Parathyroid adenoma (tissue), 2 donors: Measurements from ENCODE around the gene SPOCK1.

Source experiments
- H2AFZ ChIP-seq: fragments of 300-600 bp; sonication (generic); one replicate; pipeline ENCODE4 v1.7.0; 2017; ENCODE audit warnings: antibody characterized with exemption, mild to moderate bottlenecking
- H3K27ac ChIP-seq: fragments of 300-600 bp; sonication (generic); one replicate; pipeline ENCODE4 v1.7.0; 2017
- H3K27me3 ChIP-seq: fragments of 300-600 bp; sonication (generic); one replicate; pipeline ENCODE4 v1.7.0; 2017; ENCODE audit warnings: low read length; ENCODE audit not compliant: control insufficient read depth, insufficient read depth
- H3K36me3 ChIP-seq: fragments of 300-600 bp; sonication (generic); one replicate; pipeline ENCODE4 v1.7.0; 2017; ENCODE audit warnings: low read length; ENCODE audit not compliant: control insufficient read depth, insufficient read depth
- H3K4me1 ChIP-seq: fragments of 300-600 bp; sonication (generic); one replicate; pipeline ENCODE4 v1.7.0; 2017; ENCODE audit warnings: control low read depth
- H3K4me2 ChIP-seq: fragments of 300-600 bp; sonication (generic); one replicate; pipeline ENCODE4 v1.7.0; 2017; ENCODE audit warnings: low read length
- H3K4me3 ChIP-seq: fragments of 300-600 bp; sonication (generic); one replicate; pipeline ENCODE4 v1.7.0; 2017; ENCODE audit warnings: low read depth, low read length
- H3K79me2 ChIP-seq: fragments of 300-600 bp; sonication (generic); one replicate; pipeline ENCODE4 v1.7.0; 2017; ENCODE audit warnings: control low read depth
- H3K9ac ChIP-seq: fragments of 300-600 bp; sonication (generic); one replicate; pipeline ENCODE4 v1.7.0; 2017; ENCODE audit warnings: mild to moderate bottlenecking
- H3K9me3 ChIP-seq: fragments of 300-600 bp; sonication (generic); one replicate; pipeline ENCODE4 v1.7.0; 2017; ENCODE audit warnings: low read length; ENCODE audit not compliant: control insufficient read depth
- CTCF ChIP-seq: fragments of 300-600 bp; sonication (generic); IDR thresholded peaks from one replicate; pipeline ENCODE4 v1.7.0; 2017; ENCODE audit warnings: antibody characterized with exemption, mild to moderate bottlenecking
- donor health status: primary hyperparathyroidism.

The SPOCK1 gene

GRCh38 chr5:137036640-137037039 is 462.5 kb downstream of the SPOCK1 start:
- Histone ChIP-seq H2AFZ (peak overlapping the region; percentile 57), H3K27me3 (no peaks in the 10 kb centered on the region), H3K4me1 (no peaks in the 10 kb centered on the region), H3K4me2 (peak overlapping the region; percentile 8), H3K79me2 (no peaks in the 10 kb centered on the region), H3K4me3 (no peak overlapping the region), H3K27ac (no peak overlapping the region), H3K9me3 (no peaks in the 10 kb centered on the region), H3K9ac (no peak overlapping the region), H3K36me3 (no peaks in the 10 kb centered on the region)
- TF ChIP-seq CTCF = no peak

- H2AFZ ChIP-seq = no peak overlapping the region
- TF ChIP-seq CTCF = no peak
Observed at GRCh38 chr5:137035480-137035878, 463.6 kb downstream of the SPOCK1 start.

GRCh38 chr5:137034764-137035479 is 464.2 kb downstream of the SPOCK1 start:
- no peak overlapping the region for H2AFZ ChIP-seq
- H3K4me3 ChIP-seq = no peak overlapping the region
- TF ChIP-seq CTCF = no peak
- H3K4me2 ChIP-seq = no peak overlapping the region
- no peaks in the 10 kb centered on the region for H3K9me3 ChIP-seq
- H3K27me3 ChIP-seq = no peaks in the 10 kb centered on the region
- H3K27ac ChIP-seq = no peak overlapping the region
- no peaks in the 10 kb centered on the region for H3K4me1 ChIP-seq
- H3K36me3 ChIP-seq = no peaks in the 10 kb centered on the region
- no peaks in the 10 kb centered on the region for H3K79me2 ChIP-seq
- H3K9ac ChIP-seq = no peak overlapping the region

More at GRCh38 chr5:137035480-137035878, 463.6 kb downstream of the SPOCK1 start:
- H3K4me2 ChIP-seq = no peak overlapping the region
- H3K9ac ChIP-seq = no peak overlapping the region
- H3K27ac ChIP-seq = no peak overlapping the region
- H3K27me3 ChIP-seq = no peaks in the 10 kb centered on the region
- H3K4me1 ChIP-seq = no peaks in the 10 kb centered on the region
- no peak overlapping the region for H3K4me3 ChIP-seq
- H3K9me3 ChIP-seq = no peaks in the 10 kb centered on the region
- H3K36me3 ChIP-seq = no peaks in the 10 kb centered on the region
- no peaks in the 10 kb centered on the region for H3K79me2 ChIP-seq

- no peaks in the 10 kb centered on the region for H3K27me3 ChIP-seq
- H3K36me3 ChIP-seq = no peaks in the 10 kb centered on the region
- no peak overlapping the region for H3K9ac ChIP-seq
- H3K4me1 ChIP-seq = no peaks in the 10 kb centered on the region
- no peak overlapping the region for H3K27ac ChIP-seq
- no peaks in the 10 kb centered on the region for H3K79me2 ChIP-seq
- H3K4me3 ChIP-seq = no peak overlapping the region
- H3K4me2 ChIP-seq = no peak overlapping the region
- H2AFZ ChIP-seq = no peak overlapping the region
- TF ChIP-seq CTCF = no peak
- H3K9me3 ChIP-seq = no peaks in the 10 kb centered on the region
Observed at GRCh38 chr5:137034213-137034612, 464.9 kb downstream of the SPOCK1 start.

- H3K4me1 ChIP-seq = peaks cover 3% of the 10 kb centered on the region
- no peak overlapping the region for H2AFZ ChIP-seq
- H3K9ac ChIP-seq = no peak overlapping the region
- no peaks in the 10 kb centered on the region for H3K79me2 ChIP-seq
- H3K27me3 ChIP-seq = no peaks in the 10 kb centered on the region
- H3K4me2 ChIP-seq = no peak overlapping the region
- no peak for TF ChIP-seq CTCF
- no peaks in the 10 kb centered on the region for H3K9me3 ChIP-seq
- no peak overlapping the region for H3K27ac ChIP-seq
- no peak overlapping the region for H3K4me3 ChIP-seq
- no peaks in the 10 kb centered on the region for H3K36me3 ChIP-seq
Observed at GRCh38 chr5:137032929-137033328, 466.2 kb downstream of the SPOCK1 start.
